AG04449 (cell line): ENCODE results near the gene CCSER2.

ENCODE experiments used
- CTCF ChIA-PET: fragments of 350-600 bp; formaldehyde crosslinking; extraction: SDS; loops from one replicate; lab custom pipeline; 2021; ENCODE audit warnings: antibody characterized with exemption; lab: Yijun Ruan, JAX
- POLR2A ChIA-PET: fragments of 400-600, 350-600 bp; formaldehyde crosslinking; extraction: SDS; loops from one replicate; lab custom pipeline; 2020; ENCODE audit warnings: antibody characterized with exemption, inconsistent platforms; lab: Yijun Ruan, JAX
- DNase-seq: peaks from one replicate; pipeline ENCODE4 v3.0.0-alpha.2; 2010; ENCODE audit warnings: low read depth, low spot score
- H3K4me3 ChIP-seq: 2 replicates; pipeline ENCODE4 v1.5.1; 2011; ENCODE audit warnings: low read depth, mild to moderate bottlenecking, control low read depth, low read length
- CTCF ChIP-seq: IDR thresholded peaks from one replicate; pipeline ENCODE4 v1.5.1; 2011; ENCODE audit warnings: mild to moderate bottlenecking, moderate library complexity, low read length, control low read depth, inconsistent platforms; ENCODE audit not compliant: insufficient read depth; ENCODE audit errors: missing control alignments

The CCSER2 gene

GRCh38 chr10:84375881-84376280, 47.5 kb downstream of the CCSER2 start:
- no peak overlapping the region for H3K4me3 ChIP-seq
- TF ChIP-seq CTCF, result no peak
- no peak for DNase-seq
- ChIA-PET POLR2A (no interaction called here), CTCF (interaction anchor here (0.7 to 8.9 kb wide), 11 partner anchors 13 to 162 kb away, joined by 3 to 283 read pairs (median 4); no protein-coding TSS in a partner anchor)

GRCh38 chr10:84388148-84388547, 59.8 kb downstream of the CCSER2 start:
- DNase-seq, result no peak
- H3K4me3 ChIP-seq, result no peak overlapping the region
- POLR2A ChIA-PET, result no interaction called here
- CTCF ChIA-PET, result interaction anchor here (1.7 kb wide), 1 partner anchor 22 kb away, joined by 5 read pairs; no protein-coding TSS in a partner anchor
- no peak for TF ChIP-seq CTCF

- no peak for DNase-seq
- ChIA-PET POLR2A (no interaction called here), CTCF (interaction anchor here (1.0 to 1.6 kb wide), 3 partner anchors 8 to 38 kb away, joined by 3 read pairs; no protein-coding TSS in a partner anchor)
- TF ChIP-seq CTCF, result no peak
- no peak overlapping the region for H3K4me3 ChIP-seq
These were observed 62.0 kb downstream of the CCSER2 start for GRCh38 chr10:84390364-84390763.

GRCh38 chr10:84391326-84391725, 62.9 kb downstream of the CCSER2 start:
- POLR2A ChIA-PET, result no interaction called here
- CTCF ChIA-PET, result interaction anchor here (0.9 to 1.2 kb wide), 2 partner anchors 39 to 146 kb away, joined by 3 to 4 read pairs; no protein-coding TSS in a partner anchor
- TF ChIP-seq CTCF, result no peak
- DNase-seq, result no peak
- no peak overlapping the region for H3K4me3 ChIP-seq

- POLR2A ChIA-PET, result no interaction called here
- H3K4me3 ChIP-seq, result no peak overlapping the region
- TF ChIP-seq CTCF, result no peak
- no peak for DNase-seq
- CTCF ChIA-PET, result interaction anchor here (0.9 to 1.4 kb wide), 2 partner anchors 128 to 145 kb away, joined by 4 read pairs; no protein-coding TSS in a partner anchor
These were observed 63.8 kb downstream of the CCSER2 start for GRCh38 chr10:84392181-84392580.

- no peak overlapping the region for H3K4me3 ChIP-seq
- CTCF ChIA-PET, result interaction anchor here (1.3 to 1.6 kb wide), 4 partner anchors 19 to 131 kb away, joined by 3 to 5 read pairs (median 4); no protein-coding TSS in a partner anchor
- POLR2A ChIA-PET, result interaction anchor here (0.7 kb wide), 1 partner anchor 87 kb away, joined by 3 read pairs; no protein-coding TSS in a partner anchor
- no peak for DNase-seq
- no peak for TF ChIP-seq CTCF
These were observed 67.2 kb downstream of the CCSER2 start for GRCh38 chr10:84395581-84395980.
